Peyer's patch (tissue), 4 donors: Measurements from ENCODE around the gene NPAS4.

Source experiments
- POLR2A ChIP-seq, 2 donors: fragments of 450-650 bp; IDR thresholded peaks; one replicate each; pipeline ENCODE4 v1.5.1; 2017; ENCODE audit warnings: antibody characterized with exemption in 2 of 2, mild to moderate bottlenecking in 2 of 2, moderate library complexity in 2 of 2
- TF ChIP-seq, protein P1 (sequence below), 6 experiments: fragments of 450-650 bp in 4 of 6; fragments of 200-600 bp in 2 of 6; sonication (generic) in 1 of 6; IDR thresholded peaks; one replicate each; pipeline ENCODE4 v1.5.1; 2017 to 2019; ENCODE audit warnings: antibody characterized with exemption in 6 of 6, mild to moderate bottlenecking in 3 of 6, moderate library complexity in 1 of 6

GRCh38 chr11:66469441-66469840 is 48.6 kb downstream of the NPAS4 start:
- TF ChIP-seq, protein P1, sequence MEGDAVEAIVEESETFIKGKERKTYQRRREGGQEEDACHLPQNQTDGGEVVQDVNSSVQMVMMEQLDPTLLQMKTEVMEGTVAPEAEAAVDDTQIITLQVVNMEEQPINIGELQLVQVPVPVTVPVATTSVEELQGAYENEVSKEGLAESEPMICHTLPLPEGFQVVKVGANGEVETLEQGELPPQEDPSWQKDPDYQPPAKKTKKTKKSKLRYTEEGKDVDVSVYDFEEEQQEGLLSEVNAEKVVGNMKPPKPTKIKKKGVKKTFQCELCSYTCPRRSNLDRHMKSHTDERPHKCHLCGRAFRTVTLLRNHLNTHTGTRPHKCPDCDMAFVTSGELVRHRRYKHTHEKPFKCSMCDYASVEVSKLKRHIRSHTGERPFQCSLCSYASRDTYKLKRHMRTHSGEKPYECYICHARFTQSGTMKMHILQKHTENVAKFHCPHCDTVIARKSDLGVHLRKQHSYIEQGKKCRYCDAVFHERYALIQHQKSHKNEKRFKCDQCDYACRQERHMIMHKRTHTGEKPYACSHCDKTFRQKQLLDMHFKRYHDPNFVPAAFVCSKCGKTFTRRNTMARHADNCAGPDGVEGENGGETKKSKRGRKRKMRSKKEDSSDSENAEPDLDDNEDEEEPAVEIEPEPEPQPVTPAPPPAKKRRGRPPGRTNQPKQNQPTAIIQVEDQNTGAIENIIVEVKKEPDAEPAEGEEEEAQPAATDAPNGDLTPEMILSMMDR (IDR thresholded peaks at IDR 0.05): no peak
- TF ChIP-seq POLR2A (IDR thresholded peaks at IDR 0.05): no peak
